Measurements from ENCODE around the gene RBL2. TPM values are rescaled to one million over a fixed set of nuclear protein-coding genes. Genes with fewer than 3 reads are reported as not detected.

RBL2 gene
- total RNA-seq, 1 experiment from 2014 or later, result 33.4 TPM

GRCh38 chr16:53503991-53504663 is 69.9 kb downstream of the RBL2 start:
- RAD21 ChIA-PET (ENCODE audit: low non-redundant PET in 1 of 2, low total read pairs in 2 of 2, uncharacterized antibody in 2 of 2, unreplicated experiment in 2 of 2), result interaction anchor here in 1 of 2 experiments (0.7 kb wide), 1 partner anchor 68 kb away, joined by 3 read pairs; no protein-coding TSS in a partner anchor
- Histone ChIP-seq H3K27ac (ENCODE audit: low read depth, low read length) (peak overlapping the region; percentile 70; the same call in 1 of the 2 replicates), H3K4me1 (ENCODE audit: control insufficient read depth in 1 of 2, insufficient read depth in 2 of 2, low read length in 2 of 2) (peaks cover 15 to 24% of the 10 kb centered on the region in 2 experiments; a peak in 3 of 4 replicates), H3K27me3 (ENCODE audit: insufficient read depth, low read length) (no peaks in the 10 kb centered on the region), H3K4me2 (ENCODE audit: low read length) (peak overlapping the region; percentile 92), H3K79me2 (ENCODE audit: insufficient read depth, low read length) (no peaks in the 10 kb centered on the region), H4K20me1 (ENCODE audit: insufficient read depth) (no peaks in the 10 kb centered on the region), H3K9me2 (ENCODE audit: insufficient read depth) (no peaks in the 10 kb centered on the region), H3K4me3 (replicated peaks in 1 of 2; ENCODE audit: low read depth in 1 of 2, low read length in 2 of 2) (peak overlapping the region; percentile 67 to 79), H3K9me3 (ENCODE audit: control insufficient read depth in 1 of 2, insufficient read depth in 1 of 2, low read depth in 1 of 2, low read length in 2 of 2) (no peaks in the 10 kb centered on the region), H2AFZ (ENCODE audit: low read depth, low read length, poor library complexity, severe bottlenecking) (no peak overlapping the region), H3K36me3 (ENCODE audit: control insufficient read depth in 1 of 2, insufficient read depth in 2 of 2, low read length in 2 of 2) (no peaks in the 10 kb centered on the region), H3K9ac (ENCODE audit: low read length) (peak overlapping the region; percentile 68; the same call in 1 of the 2 replicates)
- DNase-seq (ENCODE audit: low read depth, low spot score), result no peak
- intact Hi-C loops (cut with micrococcal nuclease), result loop anchor here (2.0 to 5.0 kb wide), 2 partner anchors 69 to 452 kb away; partner anchors contain the start of genes CHD9, CHD9NB and RBL2
- TF ChIP-seq ZFX (IDR thresholded peaks at IDR 0.05) (no peak), TCF7L2 (IDR thresholded peaks at IDR 0.05; ENCODE audit: borderline replicate concordance, extremely low read depth, insufficient read depth, insufficient read length) (no peak), POLR2A (IDR thresholded peaks at IDR 0.05; ENCODE audit: borderline replicate concordance, extremely low read depth, insufficient read depth, insufficient read length) (no peak)
- CTCF ChIA-PET, result no interaction called here
- TSS peak; percentile 91 for BruUV-seq (replicated peaks)
- POLR2A ChIA-PET, result interaction anchor here (0.7 kb wide), 1 partner anchor 424 kb away, joined by 4 read pairs; no protein-coding TSS in a partner anchor
- ATAC-seq, result no peak

GRCh38 chr16:53504665-53505064 is 70.4 kb downstream of the RBL2 start:
- BruUV-seq (replicated peaks), result no TSS peak
- RAD21 ChIA-PET (ENCODE audit: low non-redundant PET in 1 of 2, low total read pairs in 2 of 2, uncharacterized antibody in 2 of 2, unreplicated experiment in 2 of 2), result no interaction called here
- H3K4me3 ChIP-seq (replicated peaks in 1 of 2; ENCODE audit: low read depth in 1 of 2, low read length in 2 of 2), result no peak overlapping the region; a peak in 1 of 4 replicates

More at GRCh38 chr16:53504665-53505064, 70.4 kb downstream of the RBL2 start:
- ATAC-seq (no peak), DNase-seq (ENCODE audit: low read depth, low spot score) (no peak)
- Histone ChIP-seq H3K27ac (ENCODE audit: low read depth, low read length) (no peak overlapping the region), H3K36me3 (ENCODE audit: control insufficient read depth in 1 of 2, insufficient read depth in 2 of 2, low read length in 2 of 2) (no peaks in the 10 kb centered on the region), H3K9me2 (ENCODE audit: insufficient read depth) (no peaks in the 10 kb centered on the region), H3K79me2 (ENCODE audit: insufficient read depth, low read length) (no peaks in the 10 kb centered on the region), H3K4me1 (ENCODE audit: control insufficient read depth in 1 of 2, insufficient read depth in 2 of 2, low read length in 2 of 2) (peaks cover 15 to 24% of the 10 kb centered on the region in 2 experiments; a peak in 3 of 4 replicates), H2AFZ (ENCODE audit: low read depth, low read length, poor library complexity, severe bottlenecking) (no peak overlapping the region), H4K20me1 (ENCODE audit: insufficient read depth) (no peaks in the 10 kb centered on the region), H3K9ac (ENCODE audit: low read length) (no peak overlapping the region), H3K27me3 (ENCODE audit: insufficient read depth, low read length) (no peaks in the 10 kb centered on the region), H3K9me3 (ENCODE audit: control insufficient read depth in 1 of 2, insufficient read depth in 1 of 2, low read depth in 1 of 2, low read length in 2 of 2) (no peaks in the 10 kb centered on the region), H3K4me2 (ENCODE audit: low read length) (peak overlapping the region; percentile 92)
- POLR2A ChIA-PET, result no interaction called here
- TF ChIP-seq RAD21 (IDR thresholded peaks at IDR 0.05; ENCODE audit: low read depth), result no peak
- TF ChIP-seq SP1 (IDR thresholded peaks at IDR 0.05; ENCODE audit: low read depth), result no peak
- TF ChIP-seq FOSL1 (IDR thresholded peaks at IDR 0.05; ENCODE audit: low read depth), result no peak
- no peak for TF ChIP-seq TCF7L2 (IDR thresholded peaks at IDR 0.05; ENCODE audit: borderline replicate concordance, extremely low read depth, insufficient read depth, insufficient read length)
- no peak for TF ChIP-seq CBX3 (IDR thresholded peaks at IDR 0.05; ENCODE audit: low read depth)
- TF ChIP-seq POLR2A (IDR thresholded peaks at IDR 0.05; ENCODE audit: borderline replicate concordance, extremely low read depth, insufficient read depth, insufficient read length), result no peak
- no peak for TF ChIP-seq EZH2 (IDR thresholded peaks at IDR 0.05)
- no peak for TF ChIP-seq ZFX (IDR thresholded peaks at IDR 0.05)
- no peak for TF ChIP-seq ZNF274 (IDR thresholded peaks at IDR 0.05; ENCODE audit: low read depth, low read length)
- TF ChIP-seq EZH2phosphoT487 (IDR thresholded peaks at IDR 0.05; ENCODE audit: borderline replicate concordance), result no peak
- TF ChIP-seq ELF1 (IDR thresholded peaks at IDR 0.05; ENCODE audit: borderline replicate concordance, low read depth), result no peak
- TF ChIP-seq JUND (IDR thresholded peaks at IDR 0.05), result no peak
- no peak for TF ChIP-seq CEBPB (IDR thresholded peaks at IDR 0.05; ENCODE audit: low read depth)
- TF ChIP-seq ATF3 (IDR thresholded peaks at IDR 0.05), result no peak
- no peak for TF ChIP-seq POLR2AphosphoS5 (IDR thresholded peaks at IDR 0.05; ENCODE audit: low read depth, low read length)
- no peak for TF ChIP-seq EGR1 (IDR thresholded peaks at IDR 0.05; ENCODE audit: low read depth)
- TF ChIP-seq SRF (IDR thresholded peaks at IDR 0.05; ENCODE audit: low read depth), result no peak
- TF ChIP-seq SIN3A (IDR thresholded peaks at IDR 0.05; ENCODE audit: low read depth), result no peak
- no peak for TF ChIP-seq MAX (IDR thresholded peaks at IDR 0.05)
- CTCF ChIA-PET, result no interaction called here
- intact Hi-C loops (cut with micrococcal nuclease), result loop anchor here (5.0 kb wide), 1 partner anchor 452 kb away; the partner anchor contains the start of genes CHD9 and CHD9NB
